GM21576 (cell line): ENCODE results near the gene FKRP.
"Not testable (repeated sequence)": the region's sequence is repeated elsewhere in the genome, so short reads cannot be mapped to it uniquely, and the experiment has no call there.

Source experiments
- ATAC-seq: cut with Tn5 transposase; IDR thresholded peaks from one replicate; pipeline ENCODE4 v1.9.1; 2021; ENCODE audit warnings: mild to moderate bottlenecking, moderate library complexity; ENCODE audit not compliant: unreplicated experiment

Gene FKRP

GRCh38 chr19:46756544-46756888 is 10.7 kb downstream of the FKRP start:
- no peak for ATAC-seq

DNA sequence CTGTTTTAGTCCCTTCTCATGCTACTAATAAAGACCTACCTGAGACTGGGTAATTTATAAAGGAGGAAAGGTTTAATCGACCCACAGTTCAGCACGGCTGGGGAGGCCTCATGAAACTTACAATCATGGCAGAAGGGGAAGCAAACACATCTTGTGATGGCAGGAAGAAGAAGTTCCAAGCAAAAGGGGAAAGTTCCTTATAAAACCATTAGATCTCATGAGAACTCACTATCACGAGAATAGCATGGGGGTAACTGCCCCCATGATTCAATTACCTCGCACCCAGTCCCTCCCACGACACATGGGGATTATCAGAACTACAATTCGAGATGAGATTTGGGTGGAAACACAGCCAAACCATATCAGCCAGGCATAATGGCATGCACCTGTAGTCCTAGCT is 13.3 kb downstream of the FKRP start:
- no peak for ATAC-seq

DNA sequence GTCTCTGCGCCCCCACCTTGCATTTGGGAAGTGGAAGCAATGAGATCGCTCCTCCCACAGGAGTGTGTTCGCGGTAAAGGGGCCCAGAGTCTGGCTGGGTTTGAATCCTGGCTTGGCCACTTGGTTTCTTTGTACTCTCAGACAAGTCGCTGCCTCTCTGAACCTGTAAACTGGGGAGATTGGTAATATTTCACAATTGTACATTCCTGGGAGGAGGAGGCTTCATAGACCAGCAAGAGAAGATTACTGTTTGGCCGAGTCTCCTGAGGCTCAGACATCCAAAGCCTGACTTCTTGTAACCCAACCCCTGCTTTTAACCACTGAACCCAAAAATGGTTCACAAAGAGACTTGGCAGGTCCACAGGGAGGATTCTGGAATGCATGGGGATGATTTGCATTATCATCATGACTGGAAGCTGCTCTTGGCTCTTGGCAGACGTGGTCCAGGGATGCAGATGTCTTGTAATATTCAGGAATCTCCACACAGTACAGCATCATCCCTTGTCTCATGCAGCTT is 14.0 kb downstream of the FKRP start:
- no peak for ATAC-seq

GRCh38 chr19:46760363-46760762 is 14.5 kb downstream of the FKRP start:
- ATAC-seq, result no peak

DNA sequence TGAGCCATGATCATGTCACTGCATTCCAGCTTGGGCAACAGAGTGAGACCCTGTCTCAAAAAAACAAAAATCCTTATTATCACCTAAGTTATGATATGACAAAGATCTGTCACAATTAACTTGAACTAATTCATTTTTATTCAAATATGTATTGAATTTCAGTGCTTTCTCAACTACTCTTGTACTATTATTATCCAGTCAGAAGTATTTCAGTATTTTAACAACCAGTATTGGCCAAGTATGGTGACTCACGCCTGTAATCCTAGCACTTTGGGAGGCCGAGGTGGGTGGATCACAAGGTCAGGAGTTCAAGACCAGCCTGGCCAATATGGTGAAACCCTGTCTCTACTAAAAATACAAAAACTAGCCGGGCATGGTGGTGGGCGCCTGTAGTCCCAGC is 15.0 kb downstream of the FKRP start:
- not testable (repeated sequence) for ATAC-seq

DNA sequence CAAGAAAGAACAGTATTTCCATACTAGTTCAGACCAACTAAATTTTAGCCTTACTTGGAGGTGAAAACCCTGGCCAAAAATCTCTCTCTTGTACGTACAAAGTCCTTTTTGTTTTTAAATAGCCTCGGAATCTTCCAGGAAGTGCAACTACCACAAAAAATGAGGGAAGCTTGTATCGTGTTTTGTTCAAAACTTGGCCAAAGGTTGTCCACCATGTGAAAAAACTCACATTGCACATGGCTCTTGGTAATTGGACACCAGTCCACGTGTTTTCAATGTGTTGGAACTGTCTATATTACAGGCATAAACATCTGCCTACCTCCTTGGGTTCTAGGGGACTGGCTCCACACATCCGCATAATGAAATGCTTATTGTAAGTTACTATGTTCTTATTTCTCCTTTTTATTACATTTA is 15.6 kb downstream of the FKRP start:
- no peak for ATAC-seq

DNA sequence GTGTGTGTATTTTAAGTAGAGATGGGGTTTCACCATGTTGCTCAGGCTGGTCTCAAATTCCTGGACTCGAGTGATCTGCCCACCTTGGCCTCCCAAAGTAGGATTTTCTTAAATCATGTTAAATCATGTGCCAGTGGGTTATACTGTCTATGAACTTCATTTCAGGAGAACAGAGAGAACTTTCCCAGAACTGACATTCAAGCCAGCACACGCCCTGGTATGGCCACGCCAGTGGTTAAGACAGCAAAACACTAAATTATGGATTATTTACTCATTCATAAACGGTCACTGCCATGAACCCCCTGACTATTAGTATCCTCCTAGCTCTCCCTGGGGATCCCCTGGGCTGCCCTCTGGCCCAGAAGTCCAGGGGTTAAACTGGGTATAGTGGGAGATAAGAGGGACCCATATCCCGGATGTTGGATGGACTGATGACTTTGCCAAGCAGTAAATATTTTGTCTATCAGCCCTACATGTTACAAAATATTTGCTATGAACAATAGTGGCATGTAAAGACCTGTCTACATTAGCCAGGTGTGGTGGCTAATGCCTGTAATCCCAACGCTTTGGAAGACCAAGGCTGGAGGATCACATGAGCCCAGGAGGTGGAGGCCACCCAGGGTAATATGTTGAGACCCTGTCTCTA is 16.5 kb downstream of the FKRP start:
- no peak for ATAC-seq

DNA sequence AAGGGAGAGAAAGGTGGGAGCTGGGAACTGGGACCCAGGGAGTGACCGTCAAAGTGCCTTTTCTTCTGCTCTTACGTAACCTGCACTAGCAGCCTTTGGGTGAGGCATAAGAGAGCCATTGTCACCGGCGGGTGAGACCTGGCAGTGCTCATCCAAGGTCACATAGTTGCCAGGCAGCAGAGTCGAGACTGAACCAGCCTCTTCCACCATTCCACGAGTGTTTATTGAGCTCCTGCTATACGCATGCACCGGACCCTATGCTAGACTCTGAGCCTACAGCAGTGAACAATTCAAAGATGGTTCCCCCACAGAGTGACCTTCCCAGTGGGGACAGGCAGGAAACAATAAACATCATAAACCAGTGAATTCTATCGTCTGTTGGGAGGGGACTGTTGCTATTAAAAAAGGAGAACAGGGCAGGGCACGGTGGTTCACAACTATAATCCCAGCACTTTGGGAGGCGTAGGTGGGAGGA is 19.0 kb downstream of the FKRP start:
- no peak for ATAC-seq

DNA sequence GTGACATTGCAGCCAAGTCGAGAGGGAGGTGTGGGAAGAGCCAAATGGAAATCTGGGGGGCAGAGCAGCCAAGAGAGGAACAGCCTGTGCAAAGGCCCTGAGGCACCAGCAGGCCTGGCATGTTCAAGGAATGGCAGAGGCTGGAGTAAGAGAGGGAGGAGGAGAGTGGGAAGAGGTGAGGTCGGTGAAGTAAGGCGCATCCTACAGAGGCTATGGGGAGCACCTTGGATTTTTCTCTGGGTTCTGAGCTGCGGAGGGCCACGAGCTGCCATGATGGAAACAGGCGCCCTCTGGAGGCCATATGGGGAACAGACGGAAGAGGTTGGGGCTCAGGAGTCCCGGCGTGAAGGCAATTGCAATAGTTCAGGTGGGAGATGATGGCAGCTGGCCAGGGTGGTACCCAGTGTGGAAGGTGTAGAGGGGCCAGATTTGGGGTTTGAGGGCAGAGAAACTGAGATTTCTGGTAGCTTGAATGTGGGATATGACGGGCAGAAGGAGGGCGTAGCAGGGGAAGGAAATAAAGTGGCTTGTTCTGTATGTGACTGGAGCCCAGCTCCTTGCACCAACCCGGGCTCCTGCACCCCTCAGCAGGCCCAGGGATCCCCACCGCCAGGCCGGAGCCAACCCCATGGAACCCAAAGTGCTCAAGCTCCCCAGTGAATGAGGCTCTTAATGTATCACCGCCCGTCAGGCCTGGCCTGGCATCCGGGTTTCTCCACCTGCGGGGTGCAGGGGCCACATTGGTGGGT is 20.9 kb downstream of the FKRP start:
- ATAC-seq, result no peak

DNA sequence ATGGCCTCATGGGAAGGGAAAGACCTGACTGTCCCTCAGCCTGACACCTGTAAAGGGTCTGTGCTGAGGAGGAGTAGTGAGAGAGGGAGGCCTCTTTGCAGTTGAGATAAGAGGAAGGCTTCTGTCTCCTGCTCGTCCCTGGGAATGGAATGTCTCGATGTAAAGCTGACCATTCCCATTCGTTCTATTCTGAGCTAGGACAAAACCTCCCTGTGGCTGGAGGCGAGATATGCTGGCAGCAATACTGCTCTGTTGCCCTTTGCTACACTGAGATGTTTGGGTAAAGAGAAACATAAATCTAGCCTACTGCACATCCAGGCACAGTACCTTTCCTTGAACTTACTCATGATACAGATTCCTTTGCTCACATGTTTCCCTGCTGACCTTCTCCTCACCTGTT is 22.9 kb downstream of the FKRP start:
- ATAC-seq, result not testable (repeated sequence)

GRCh38 chr19:46772170-46773017 is 26.5 kb downstream of the FKRP start:
- ATAC-seq, result no peak

GRCh38 chr19:46773018-46773399 is 27.2 kb downstream of the FKRP start:
- ATAC-seq, result no peak

- no peak for ATAC-seq
Measured at GRCh38 chr19:46775642-46776258, 29.9 kb downstream of the FKRP start.

- ATAC-seq, result no peak
Measured at GRCh38 chr19:46776927-46777911, 31.4 kb downstream of the FKRP start.

DNA sequence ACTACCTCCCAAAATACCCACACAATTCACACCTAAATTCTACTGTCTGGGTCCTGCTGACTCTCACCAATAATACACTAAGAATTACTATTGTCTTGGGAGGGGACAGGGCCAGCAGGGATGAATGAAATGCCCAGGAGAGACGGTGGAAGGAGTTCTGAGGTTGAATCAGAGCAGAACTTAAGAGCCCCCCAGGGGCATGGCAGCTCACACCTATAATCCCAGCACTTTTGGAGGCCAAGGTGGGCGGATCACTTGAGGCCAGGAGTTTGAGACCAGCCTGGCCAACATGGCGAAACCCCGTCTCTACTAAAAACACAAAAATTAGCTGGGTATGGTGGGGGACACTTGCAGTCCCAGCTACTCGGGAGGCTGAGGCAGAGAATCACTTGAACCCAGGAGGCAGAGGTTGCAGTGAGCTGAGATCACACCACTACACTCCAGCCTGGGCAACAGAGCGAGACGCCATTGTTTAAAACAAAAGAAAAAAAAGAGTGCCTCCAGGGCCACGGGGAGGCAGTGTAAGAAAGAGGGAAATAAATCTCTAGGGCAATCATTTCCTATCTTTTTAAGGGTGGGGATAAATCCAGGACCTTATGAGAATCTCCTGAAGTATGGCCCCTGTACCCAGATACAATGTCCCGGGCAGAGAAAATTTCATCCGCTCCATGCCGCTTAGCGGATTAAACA is 32.2 kb downstream of the FKRP start:
- not testable (repeated sequence) for ATAC-seq

- no peak for ATAC-seq
Measured at GRCh38 chr19:46782355-46783019, 36.6 kb downstream of the FKRP start.

GRCh38 chr19:46783670-46784069 is 37.8 kb downstream of the FKRP start:
- no peak for ATAC-seq

GRCh38 chr19:46784262-46785053 is 38.6 kb downstream of the FKRP start:
- ATAC-seq, result no peak
